Spleen (tissue), 7 donors: ENCODE measurements around the gene PCDH15.

Source experiments
- CTCF ChIP-seq, 11 experiments: fragments of 200-600 bp in 7 of 11; fragments of 450-650 bp in 4 of 11; sonication (generic) in 4 of 11; IDR thresholded peaks in 8 of 11; conservative IDR thresholded peaks in 3 of 11; 1 replicate in 7 of 11; 2 replicates in 4 of 11; pipeline versions ENCODE4 v1.4.0 to v1.8.0; 2016 to 2021; ENCODE audit warnings: antibody characterized with exemption in 11 of 11, inconsistent platforms in 4 of 11, mild to moderate bottlenecking in 1 of 11
- POLR2A ChIP-seq, 3 donors: fragments of 450-650 bp; IDR thresholded peaks; one replicate each; pipeline ENCODE4 v1.5.1; 2017; ENCODE audit warnings: antibody characterized with exemption in 3 of 3, mild to moderate bottlenecking in 1 of 3
- POLR2AphosphoS5 ChIP-seq, 3 donors: sonication (generic); formaldehyde crosslinking; IDR thresholded peaks; one replicate each; pipeline ENCODE4 v1.5.1; 2017; ENCODE audit warnings: antibody characterized with exemption in 3 of 3
- donor health status: DM: no; HTN: no; CAD: no; lungs with moderate emphysema.
- donor health status: DM: no; HTN: no; CAD: no.
- donor health status: DM: no; HTN: no; CAD: no.

GRCh38 chr10:54203401-54203800 lies 597.6 kb downstream of the PCDH15 start:
- TF ChIP-seq POLR2A (IDR thresholded peaks at IDR 0.05) (no peak), CTCF (IDR thresholded peaks at IDR 0.05 in 8 of 11, conservative IDR thresholded peaks at IDR 0.05 in 3 of 11) (no peak), POLR2AphosphoS5 (IDR thresholded peaks at IDR 0.05) (no peak)
